HepG2 (cell line): ENCODE results near the gene ZNF506. TPM values are rescaled to one million over a fixed set of nuclear protein-coding genes. Genes with fewer than 3 reads are reported as not detected.
A peak's percentile ranks its signal among the peaks of the same experiment; 100 is the strongest.

Experiments
- CREB1 ChIP-seq, 2 experiments: fragments of 450-650 bp in 1 of 2; IDR thresholded peaks; 2 replicates each; pipeline ENCODE4 v1.6.1; 2016 to 2017; ENCODE audit warnings: control low read depth in 1 of 2, mild to moderate bottlenecking in 1 of 2, missing compliant biosample characterization in 1 of 2, missing genetic modification characterization in 1 of 2
- ERF ChIP-seq: IDR thresholded peaks from 2 replicates; pipeline ENCODE4 v1.6.1; 2018; ENCODE audit warnings: missing biosample characterization, missing genetic modification reagents
- IRF2 ChIP-seq: IDR thresholded peaks from 2 replicates; pipeline ENCODE4 v1.6.1; 2018; ENCODE audit warnings: missing genetic modification reagents, missing compliant biosample characterization
- KDM1A ChIP-seq: IDR thresholded peaks from 2 replicates; pipeline ENCODE4 v1.6.1; 2016; ENCODE audit warnings: missing compliant biosample characterization
- MAFF ChIP-seq: IDR thresholded peaks from 2 replicates; pipeline ENCODE4 v1.6.1; 2011; ENCODE audit warnings: low read depth, low read length, improper control_type of control experiment
- MEF2D ChIP-seq: sonication (generic); formaldehyde crosslinking; IDR thresholded peaks from 2 replicates; pipeline ENCODE4 v1.5.1; 2020; ENCODE audit warnings: mild to moderate bottlenecking, missing genetic modification reagents
- MEIS2 ChIP-seq: sonication (generic); formaldehyde crosslinking; IDR thresholded peaks from 2 replicates; pipeline ENCODE4 v1.9.0; 2021; ENCODE audit warnings: mild to moderate bottlenecking, missing genetic modification reagents
- MYNN ChIP-seq: sonication (generic); formaldehyde crosslinking; IDR thresholded peaks from 2 replicates; pipeline ENCODE4 v1.4.0; 2020; ENCODE audit warnings: mild to moderate bottlenecking, low read depth, missing genetic modification reagents
- NRL ChIP-seq: sonication (generic); formaldehyde crosslinking; IDR thresholded peaks from 2 replicates; pipeline ENCODE4 v1.5.0; 2020; ENCODE audit warnings: missing genetic modification reagents, mild to moderate bottlenecking, moderate library complexity, borderline replicate concordance
- ZFP37 ChIP-seq: sonication (generic); formaldehyde crosslinking; IDR thresholded peaks from 2 replicates; pipeline ENCODE4 v1.4.0; 2020; ENCODE audit warnings: missing genetic modification reagents, borderline replicate concordance
- ZKSCAN1 ChIP-seq: fragments of 150-350 bp; IDR thresholded peaks from 2 replicates; pipeline ENCODE4 v1.6.1; 2014; ENCODE audit warnings: low read length
- ZNF253 ChIP-seq: sonication (generic); formaldehyde crosslinking; IDR thresholded peaks from 2 replicates; pipeline ENCODE4 v1.8.0; 2022; ENCODE audit warnings: mild to moderate bottlenecking, missing genetic modification reagents, borderline replicate concordance
- polyA plus RNA-seq, 8 experiments: library from polyadenylated mRNA; depleted of rRNA in 3 of 8; stranded (reverse) in 7 of 8; unstranded in 1 of 8; fragments of >200 nt; fragmentation: Illumina TruSeq in 4 of 8; extraction: Trizol in 4 of 8; gene quantifications; 2 replicates each; pipeline versions ENCODE4 v1.2.1 to v1.2.3, GENCODE V29; 2011 to 2016; ENCODE audit warnings: low read depth in 4 of 8, missing spikeins in 1 of 8, mixed read lengths in 1 of 8; ENCODE audit not compliant: insufficient read depth in 1 of 8
- total RNA-seq, 5 experiments: library from RNA; depleted of rRNA; stranded (reverse); fragments of >200 nt; fragmentation: Illumina TruSeq; extraction: Trizol; gene quantifications; 2 replicates each; pipeline ENCODE4 v1.2.3, GENCODE V29; 2016; ENCODE audit warnings: low read depth in 1 of 5
- TF ChIP-seq, protein P1 (sequence below): IDR thresholded peaks from 2 replicates; pipeline ENCODE4 v1.6.1; 2016; ENCODE audit warnings: missing compliant biosample characterization, missing genetic modification reagents, borderline replicate concordance
- TF ChIP-seq, protein P2 (sequence below): sonication (generic); formaldehyde crosslinking; IDR thresholded peaks from 2 replicates; pipeline ENCODE4 v1.4.0; 2020; ENCODE audit warnings: low read depth, mild to moderate bottlenecking, missing genetic modification reagents
- TF ChIP-seq, protein P3 (sequence below): sonication (generic); formaldehyde crosslinking; IDR thresholded peaks from 2 replicates; pipeline ENCODE4; 2020; ENCODE audit warnings: missing genetic modification reagents, mild to moderate bottlenecking, borderline replicate concordance
- TF ChIP-seq, protein P4 (sequence below): sonication (generic); formaldehyde crosslinking; IDR thresholded peaks from 2 replicates; pipeline ENCODE4 v1.8.0; 2022; ENCODE audit warnings: missing genetic modification reagents, low read depth, mild to moderate bottlenecking, borderline replicate concordance
- TF ChIP-seq, protein P5 (sequence below): sonication (generic); formaldehyde crosslinking; IDR thresholded peaks from 2 replicates; pipeline ENCODE4 v1.5.1; 2020; ENCODE audit warnings: missing genetic modification reagents, mild to moderate bottlenecking, borderline replicate concordance

The ZNF506 gene
- total and polyA plus RNA-seq, 2 of the 13 experiments (the other 11 are each of a cell fraction or from before 2014, with no cell fraction given): not detected

DNA sequence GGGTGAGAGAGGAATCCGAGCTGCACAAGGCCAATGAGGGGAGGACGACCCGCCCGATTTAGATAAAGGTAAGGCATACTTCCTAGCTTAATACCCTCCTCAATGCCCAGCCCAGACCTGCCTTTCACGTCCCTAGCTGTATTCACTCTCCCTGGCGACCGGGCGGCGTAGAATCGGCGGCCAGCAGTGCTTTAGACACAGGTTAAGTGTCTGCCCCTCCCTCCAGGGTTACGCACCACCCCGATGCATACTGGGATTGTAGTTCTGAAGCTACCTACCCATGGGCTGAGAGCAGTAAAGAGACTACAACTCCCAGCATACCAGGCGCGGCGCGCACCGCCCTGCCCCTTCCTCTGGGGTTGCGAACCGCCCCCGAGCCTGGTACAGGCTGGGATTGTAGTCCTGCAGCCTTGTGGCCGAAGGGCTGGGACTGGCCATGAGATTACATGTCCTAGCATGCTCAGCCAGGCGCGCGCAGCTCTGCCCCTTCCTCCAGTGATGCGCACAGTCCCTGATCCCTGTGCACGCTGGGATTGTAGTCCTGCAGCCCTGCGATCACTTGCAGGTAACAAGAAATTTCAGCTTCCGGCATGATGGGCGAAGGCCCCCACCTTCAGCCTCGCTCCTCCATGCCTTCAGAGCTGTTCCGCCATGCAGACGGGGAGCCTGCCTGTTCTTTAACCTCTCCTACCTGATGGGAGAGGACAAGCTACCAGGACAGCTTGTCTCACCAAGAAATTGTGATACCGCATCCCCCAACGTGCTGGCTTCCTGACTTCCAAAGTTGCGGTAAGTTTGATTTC is 45.1 kb downstream of the ZNF506 start (continued):
- TF ChIP-seq, protein P1, sequence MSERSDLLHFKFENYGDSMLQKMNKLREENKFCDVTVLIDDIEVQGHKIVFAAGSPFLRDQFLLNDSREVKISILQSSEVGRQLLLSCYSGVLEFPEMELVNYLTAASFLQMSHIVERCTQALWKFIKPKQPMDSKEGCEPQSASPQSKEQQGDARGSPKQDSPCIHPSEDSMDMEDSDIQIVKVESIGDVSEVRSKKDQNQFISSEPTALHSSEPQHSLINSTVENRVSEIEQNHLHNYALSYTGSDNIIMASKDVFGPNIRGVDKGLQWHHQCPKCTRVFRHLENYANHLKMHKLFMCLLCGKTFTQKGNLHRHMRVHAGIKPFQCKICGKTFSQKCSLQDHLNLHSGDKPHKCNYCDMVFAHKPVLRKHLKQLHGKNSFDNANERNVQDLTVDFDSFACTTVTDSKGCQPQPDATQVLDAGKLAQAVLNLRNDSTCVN (CRISPR knock-in tag): no peak
- TF ChIP-seq, protein P2, sequence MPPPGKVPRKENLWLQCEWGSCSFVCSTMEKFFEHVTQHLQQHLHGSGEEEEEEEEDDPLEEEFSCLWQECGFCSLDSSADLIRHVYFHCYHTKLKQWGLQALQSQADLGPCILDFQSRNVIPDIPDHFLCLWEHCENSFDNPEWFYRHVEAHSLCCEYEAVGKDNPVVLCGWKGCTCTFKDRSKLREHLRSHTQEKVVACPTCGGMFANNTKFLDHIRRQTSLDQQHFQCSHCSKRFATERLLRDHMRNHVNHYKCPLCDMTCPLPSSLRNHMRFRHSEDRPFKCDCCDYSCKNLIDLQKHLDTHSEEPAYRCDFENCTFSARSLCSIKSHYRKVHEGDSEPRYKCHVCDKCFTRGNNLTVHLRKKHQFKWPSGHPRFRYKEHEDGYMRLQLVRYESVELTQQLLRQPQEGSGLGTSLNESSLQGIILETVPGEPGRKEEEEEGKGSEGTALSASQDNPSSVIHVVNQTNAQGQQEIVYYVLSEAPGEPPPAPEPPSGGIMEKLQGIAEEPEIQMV: peak; percentile 36; the same call in 1 of the 2 replicates
- TF ChIP-seq MAFF (no peak), ZNF253 (CRISPR knock-in tag) (no peak), KDM1A (CRISPR knock-in tag) (peak; percentile 48; the same call in 1 of the 2 replicates), ERF (peak; percentile 63; the same call in 1 of the 2 replicates), NRL (CRISPR knock-in tag) (peak; percentile 87; the same call in 1 of the 2 replicates), IRF2 (CRISPR knock-in tag) (peak; percentile 81), ZFP37 (no peak), MEF2D (CRISPR knock-in tag) (no peak; the same call in none of the 2 replicates), MYNN (CRISPR knock-in tag) (no peak), MEIS2 (CRISPR knock-in tag) (no peak; the same call in 1 of the 2 replicates), CREB1 (IDR thresholded peaks at IDR 0.05) (peak; percentile 80), CREB1 (CRISPR knock-in tag; IDR thresholded peaks at IDR 0.05) (peak; percentile 97), ZKSCAN1 (no peak)
- TF ChIP-seq, protein P3, sequence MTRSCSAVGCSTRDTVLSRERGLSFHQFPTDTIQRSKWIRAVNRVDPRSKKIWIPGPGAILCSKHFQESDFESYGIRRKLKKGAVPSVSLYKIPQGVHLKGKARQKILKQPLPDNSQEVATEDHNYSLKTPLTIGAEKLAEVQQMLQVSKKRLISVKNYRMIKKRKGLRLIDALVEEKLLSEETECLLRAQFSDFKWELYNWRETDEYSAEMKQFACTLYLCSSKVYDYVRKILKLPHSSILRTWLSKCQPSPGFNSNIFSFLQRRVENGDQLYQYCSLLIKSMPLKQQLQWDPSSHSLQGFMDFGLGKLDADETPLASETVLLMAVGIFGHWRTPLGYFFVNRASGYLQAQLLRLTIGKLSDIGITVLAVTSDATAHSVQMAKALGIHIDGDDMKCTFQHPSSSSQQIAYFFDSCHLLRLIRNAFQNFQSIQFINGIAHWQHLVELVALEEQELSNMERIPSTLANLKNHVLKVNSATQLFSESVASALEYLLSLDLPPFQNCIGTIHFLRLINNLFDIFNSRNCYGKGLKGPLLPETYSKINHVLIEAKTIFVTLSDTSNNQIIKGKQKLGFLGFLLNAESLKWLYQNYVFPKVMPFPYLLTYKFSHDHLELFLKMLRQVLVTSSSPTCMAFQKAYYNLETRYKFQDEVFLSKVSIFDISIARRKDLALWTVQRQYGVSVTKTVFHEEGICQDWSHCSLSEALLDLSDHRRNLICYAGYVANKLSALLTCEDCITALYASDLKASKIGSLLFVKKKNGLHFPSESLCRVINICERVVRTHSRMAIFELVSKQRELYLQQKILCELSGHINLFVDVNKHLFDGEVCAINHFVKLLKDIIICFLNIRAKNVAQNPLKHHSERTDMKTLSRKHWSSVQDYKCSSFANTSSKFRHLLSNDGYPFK (CRISPR knock-in tag): peak; percentile 88; the same call in 1 of the 2 replicates
- TF ChIP-seq, protein P4, sequence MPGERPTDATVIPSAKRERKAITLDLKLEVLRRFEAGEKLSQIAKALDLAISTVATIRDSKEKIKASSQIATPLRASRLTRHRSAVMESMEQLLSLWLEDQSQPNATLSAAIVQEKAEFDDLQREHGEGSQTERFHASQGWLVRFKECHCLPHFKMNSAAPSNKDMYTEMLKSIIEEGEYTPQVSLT: no peak
- TF ChIP-seq, protein P5, sequence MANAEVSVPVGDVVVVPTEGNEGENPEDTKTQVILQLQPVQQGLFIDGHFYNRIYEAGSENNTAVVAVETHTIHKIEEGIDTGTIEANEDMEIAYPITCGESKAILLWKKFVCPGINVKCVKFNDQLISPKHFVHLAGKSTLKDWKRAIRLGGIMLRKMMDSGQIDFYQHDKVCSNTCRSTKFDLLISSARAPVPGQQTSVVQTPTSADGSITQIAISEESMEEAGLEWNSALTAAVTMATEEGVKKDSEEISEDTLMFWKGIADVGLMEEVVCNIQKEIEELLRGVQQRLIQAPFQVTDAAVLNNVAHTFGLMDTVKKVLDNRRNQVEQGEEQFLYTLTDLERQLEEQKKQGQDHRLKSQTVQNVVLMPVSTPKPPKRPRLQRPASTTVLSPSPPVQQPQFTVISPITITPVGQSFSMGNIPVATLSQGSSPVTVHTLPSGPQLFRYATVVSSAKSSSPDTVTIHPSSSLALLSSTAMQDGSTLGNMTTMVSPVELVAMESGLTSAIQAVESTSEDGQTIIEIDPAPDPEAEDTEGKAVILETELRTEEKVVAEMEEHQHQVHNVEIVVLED: peak; percentile 99
